H9 (cell line): ENCODE results near the gene RAPGEF6. TPM values are rescaled to one million over a fixed set of nuclear protein-coding genes. Genes with fewer than 3 reads are reported as not detected.
"Not testable (repeated sequence)": the region's sequence is repeated elsewhere in the genome, so short reads cannot be mapped to it uniquely, and the experiment has no call there.

Experiments used
- DNase-seq: peaks from one replicate; pipeline ENCODE4 v3.0.0-alpha.2; 2017
- H2AFZ ChIP-seq: one replicate; pipeline ENCODE4 v1.6.1; 2013; ENCODE audit warnings: mild to moderate bottlenecking, low read length, control low read depth, moderate library complexity
- H2AK5ac ChIP-seq: 2 replicates; pipeline ENCODE4 v1.6.1; 2013; ENCODE audit warnings: low read length, control low read depth, mixed read lengths; ENCODE audit not compliant: insufficient read length
- H2BK120ac ChIP-seq: one replicate; pipeline ENCODE4 v1.6.1; 2013; ENCODE audit warnings: low read depth, mild to moderate bottlenecking, low read length, control low read depth, inconsistent platforms; ENCODE audit not compliant: poor library complexity, severe bottlenecking
- H2BK12ac ChIP-seq: 2 replicates; pipeline ENCODE4 v1.6.1; 2013; ENCODE audit warnings: low read length, control low read depth, mixed read lengths, low read depth; ENCODE audit not compliant: insufficient read length
- H2BK15ac ChIP-seq: 2 replicates; pipeline ENCODE4 v1.6.1; 2013; ENCODE audit warnings: low read depth, low read length, control low read depth
- H2BK20ac ChIP-seq: one replicate; pipeline ENCODE4 v1.6.1; 2013; ENCODE audit warnings: low read depth, mild to moderate bottlenecking, low read length, control low read depth, inconsistent platforms; ENCODE audit not compliant: poor library complexity, severe bottlenecking
- H2BK5ac ChIP-seq: 2 replicates; pipeline ENCODE4 v1.6.1; 2013; ENCODE audit warnings: low read length, control low read depth, mixed read lengths; ENCODE audit not compliant: insufficient read length
- H3K14ac ChIP-seq: 2 replicates; pipeline ENCODE4 v1.6.1; 2013; ENCODE audit warnings: low read length, control low read depth; ENCODE audit not compliant: insufficient read depth
- H3K18ac ChIP-seq: 2 replicates; pipeline ENCODE4 v1.6.1; 2013; ENCODE audit warnings: low read depth, mild to moderate bottlenecking, mixed read lengths, low read length, control low read depth; ENCODE audit not compliant: insufficient read length
- H3K23ac ChIP-seq: 2 replicates; pipeline ENCODE4 v1.6.1; 2013; ENCODE audit warnings: low read length, control low read depth, mixed read lengths, low read depth; ENCODE audit not compliant: insufficient read length
- H3K23me2 ChIP-seq: 2 replicates; pipeline ENCODE4 v1.6.1; 2013; ENCODE audit warnings: low read depth, mild to moderate bottlenecking, mixed read lengths, low read length, control low read depth; ENCODE audit not compliant: insufficient read length, poor library complexity, severe bottlenecking
- H3K27ac ChIP-seq: 2 replicates; pipeline ENCODE4 v1.5.1; 2013; ENCODE audit warnings: low read length, control low read depth, mixed read lengths, low read depth; ENCODE audit not compliant: insufficient read length
- H3K27me3 ChIP-seq: 2 replicates; pipeline ENCODE4 v1.6.1; 2013; ENCODE audit warnings: low read length, control low read depth, inconsistent platforms; ENCODE audit not compliant: insufficient read depth
- H3K4ac ChIP-seq: 2 replicates; pipeline ENCODE4 v1.6.1; 2013; ENCODE audit warnings: low read depth, mild to moderate bottlenecking, control low read depth, inconsistent platforms, low read length, moderate library complexity
- H3K4me1 ChIP-seq: 2 replicates; pipeline ENCODE4 v1.6.1; 2013; ENCODE audit warnings: low read length, control low read depth, inconsistent platforms; ENCODE audit not compliant: insufficient read depth
- H3K4me2 ChIP-seq: 2 replicates; pipeline ENCODE4 v1.6.1; 2013; ENCODE audit warnings: low read length, control low read depth, mixed read lengths; ENCODE audit not compliant: insufficient read length, insufficient read depth
- H3K56ac ChIP-seq: 2 replicates; pipeline ENCODE4 v1.6.1; 2013; ENCODE audit warnings: low read depth, mild to moderate bottlenecking, mixed read lengths, low read length, control low read depth; ENCODE audit not compliant: insufficient read length
- H3K79me1 ChIP-seq: 2 replicates; pipeline ENCODE4 v1.6.1; 2013; ENCODE audit warnings: low read depth, mild to moderate bottlenecking, moderate library complexity, low read length, control low read depth, inconsistent platforms; ENCODE audit not compliant: insufficient read depth, poor library complexity, severe bottlenecking
- H3K79me2 ChIP-seq: 2 replicates; pipeline ENCODE4 v1.6.1; 2013; ENCODE audit warnings: low read length, control low read depth, inconsistent platforms; ENCODE audit not compliant: insufficient read depth
- H3K9ac ChIP-seq: 2 replicates; pipeline ENCODE4 v1.6.1; 2013; ENCODE audit warnings: low read length, control low read depth, mixed read lengths; ENCODE audit not compliant: insufficient read length; ENCODE audit errors: extremely low read depth
- H3K9me3 ChIP-seq: one replicate; pipeline ENCODE4 v1.6.1; 2013; ENCODE audit warnings: low read depth, low read length, inconsistent platforms; ENCODE audit not compliant: control insufficient read depth
- H3T11ph ChIP-seq: one replicate; pipeline ENCODE4 v1.6.1; 2013; ENCODE audit warnings: mild to moderate bottlenecking, low read length, control low read depth, inconsistent platforms
- H4K20me1 ChIP-seq: one replicate; pipeline ENCODE4 v1.6.1; 2013; ENCODE audit not compliant: control insufficient read depth, insufficient read length, insufficient read depth
- H4K5ac ChIP-seq: 2 replicates; pipeline ENCODE4 v1.6.1; 2013; ENCODE audit warnings: low read depth, mild to moderate bottlenecking, mixed read lengths, low read length, control low read depth; ENCODE audit not compliant: insufficient read length
- H4K8ac ChIP-seq: replicated peaks from 2 replicates; pipeline ENCODE4 v1.6.1; 2013; ENCODE audit warnings: low read length, control low read depth, mixed read lengths, low read depth; ENCODE audit not compliant: insufficient read length
- H4K91ac ChIP-seq: 2 replicates; pipeline ENCODE4 v1.6.1; 2013; ENCODE audit warnings: low read depth, mild to moderate bottlenecking, moderate library complexity, mixed read lengths, low read length, control low read depth; ENCODE audit not compliant: insufficient read length
- H3K27ac Mint-ChIP-seq, 3 experiments: 2 replicates in 2 of 3; 3 replicates in 1 of 3; pipeline ENCODE4 v1.8.0; 2020 to 2021; ENCODE audit warnings: mixed read lengths in 3 of 3, mild to moderate bottlenecking in 1 of 3, moderate library complexity in 1 of 3
- H3K27me3 Mint-ChIP-seq: 2 replicates; pipeline ENCODE4 v1.8.0; 2021; ENCODE audit warnings: low read depth, mild to moderate bottlenecking, moderate library complexity, mixed read lengths
- H3K36me3 Mint-ChIP-seq, 3 experiments: 2 replicates in 2 of 3; 3 replicates in 1 of 3; pipeline ENCODE4 v1.8.0; 2020 to 2021; ENCODE audit warnings: low read depth in 3 of 3, mixed read lengths in 3 of 3; ENCODE audit not compliant: insufficient read depth in 1 of 3
- H3K4me1 Mint-ChIP-seq, 2 experiments: 2 replicates each; pipeline ENCODE4 v1.8.0; 2020; ENCODE audit warnings: mixed read lengths in 2 of 2
- H3K4me3 Mint-ChIP-seq, 2 experiments: 2 replicates in 1 of 2; 3 replicates in 1 of 2; pipeline ENCODE4 v1.8.0; 2020 to 2021; ENCODE audit warnings: mild to moderate bottlenecking in 2 of 2, mixed read lengths in 2 of 2, moderate library complexity in 1 of 2
- H3K9me3 Mint-ChIP-seq, 2 experiments: 2 replicates in 1 of 2; 3 replicates in 1 of 2; pipeline ENCODE4 v1.8.0; 2020; ENCODE audit warnings: mild to moderate bottlenecking in 2 of 2, mixed read lengths in 2 of 2, moderate library complexity in 1 of 2
- CTCF ChIP-seq: fragments of 200-600 bp; sonication (generic); conservative IDR thresholded peaks from 3 replicates; pipeline ENCODE4 v1.8.0; 2021; ENCODE audit warnings: antibody characterized with exemption, mild to moderate bottlenecking
- WGBS: extraction: QIAGEN DNeasy Blood & Tissue Kit; methylation state at CpG from one replicate; pipeline ENCODE4 v1.1.7; 2013; ENCODE audit warnings: missing lambda C conversion rate, low lambda C conversion rate, mixed read lengths; ENCODE audit not compliant: insufficient read length; ENCODE audit errors: extremely low coverage; 5-methylcytosine and 5-hydroxymethylcytosine counted together
- total RNA-seq: library from RNA; stranded (reverse); gene quantifications from 2 replicates; pipeline ENCODE4 v1.2.1, GENCODE V29; 2021

Gene RAPGEF6
- total RNA-seq, 1 experiment from 2014 or later: 19.7 TPM

GRCh38 chr5:131622633-131623032 lies 12.4 kb downstream of the RAPGEF6 start:
- Histone ChIP-seq H3K79me1 (no peaks in the 10 kb centered on the region), H3K18ac (no peak overlapping the region), H4K91ac (no peak overlapping the region), H3K56ac (no peak overlapping the region), H2AK5ac (no peak overlapping the region), H4K5ac (no peak overlapping the region), H3K9ac (no peak overlapping the region), H2BK5ac (no peak overlapping the region), H3K9me3 (no peaks in the 10 kb centered on the region), H3K27me3 (no peaks in the 10 kb centered on the region), H2BK15ac (no peak overlapping the region), H3K79me2 (peaks cover 19% of the 10 kb centered on the region; the same call in 1 of the 2 replicates), H3K23ac (no peak overlapping the region), H4K20me1 (no peaks in the 10 kb centered on the region), H2BK120ac (no peak overlapping the region), H3K4me2 (no peak overlapping the region), H3T11ph (no peak overlapping the region), H3K4me1 (no peaks in the 10 kb centered on the region), H4K8ac (no peak overlapping the region), H3K4ac (no peak overlapping the region), H3K14ac (no peak overlapping the region), H2BK12ac (no peak overlapping the region), H2BK20ac (no peak overlapping the region), H2AFZ (no peak overlapping the region), H3K23me2 (no peaks in the 10 kb centered on the region), H3K27ac (no peak overlapping the region)
- no CpG with 5 or more reads among the region's 2 CpGs for WGBS
- Mint-ChIP-seq H3K9me3 (no peaks in the 10 kb centered on the region), H3K27me3 (no peaks in the 10 kb centered on the region), H3K4me1 (0 out of 4 replicates have a peak, but pooled peaks cover 0 to 2% of the 10 kb centered on the region in 2 experiments), H3K4me3 (no peak overlapping the region), H3K36me3 (peaks cover 0 to 3% (median 0%) of the 10 kb centered on the region in 3 experiments; a peak in 1 of 7 replicates), H3K27ac (no peak overlapping the region)
- no peak for TF ChIP-seq CTCF
- no peak for DNase-seq

- not testable (repeated sequence) for H3K4me1 ChIP-seq, H2BK120ac ChIP-seq, H3K27me3 ChIP-seq, H2BK5ac ChIP-seq, H3K79me1 ChIP-seq, H2BK12ac ChIP-seq, H3K27ac ChIP-seq, H4K20me1 ChIP-seq, H2BK15ac ChIP-seq, H3K23ac ChIP-seq, H4K91ac ChIP-seq, H3K4me1 Mint-ChIP-seq, H4K5ac ChIP-seq, H3T11ph ChIP-seq, H3K9me3 Mint-ChIP-seq, H3K9ac ChIP-seq, H3K4ac ChIP-seq, DNase-seq, H3K14ac ChIP-seq, H3K23me2 ChIP-seq, H3K18ac ChIP-seq, H4K8ac ChIP-seq, H3K4me3 Mint-ChIP-seq, H3K36me3 Mint-ChIP-seq, H2BK20ac ChIP-seq, H3K9me3 ChIP-seq, H3K4me2 ChIP-seq, H2AK5ac ChIP-seq, H3K56ac ChIP-seq, H2AFZ ChIP-seq, H3K27ac Mint-ChIP-seq, H3K27me3 Mint-ChIP-seq
- WGBS: no CpG with 5 or more reads among the region's 2 CpGs
- peaks cover 11% of the 10 kb centered on the region; the same call in 1 of the 2 replicates for H3K79me2 ChIP-seq
These were observed 13.9 kb downstream of the RAPGEF6 start for GRCh38 chr5:131621164-131621563.
